Caco-2 (cell line): ENCODE data around the gene DEPDC5. TPM values are rescaled to one million over a fixed set of nuclear protein-coding genes. Genes with fewer than 3 reads are reported as not detected.

Experiments used
- BruUV-seq: library from RNA; stranded (reverse); fragments of 400-500 nt; replicated peaks from 2 replicates; lab custom pipeline; 2021; lab: Mats Ljungman, UMichigan
- CTCF ChIA-PET: fragments of 300-600 bp; sonication (Branson Sonifier 250); formaldehyde crosslinking; loops from one replicate; lab custom pipeline; 2022; ENCODE audit warnings: antibody characterized with exemption; lab: Charles Lee
- POLR2A ChIA-PET: fragments of 300-600 bp; sonication (Branson Sonifier 250); formaldehyde crosslinking; loops from one replicate; lab custom pipeline; 2022; ENCODE audit warnings: antibody characterized with exemption; lab: Charles Lee
- DNase-seq, 2 experiments: peaks; one replicate each; pipeline versions ENCODE4 v3.0.0 to v3.0.0-alpha.2; 2020 to 2022
- H3K27me3 ChIP-seq: replicated peaks from 2 replicates; pipeline ENCODE4 v1.6.0; 2011; ENCODE audit warnings: low read length; ENCODE audit not compliant: control insufficient read depth, insufficient read depth
- H3K36me3 ChIP-seq: 2 replicates; pipeline ENCODE4 v1.5.1; 2011; ENCODE audit warnings: low read length; ENCODE audit not compliant: control insufficient read depth, insufficient read depth
- H3K4me1 ChIP-seq: fragments of 250-450 bp; sonication (Bioruptor Pico); 2 replicates; pipeline ENCODE4 v1.5.1; 2020; ENCODE audit warnings: mild to moderate bottlenecking
- H3K4me3 ChIP-seq: 2 replicates; pipeline ENCODE4 v1.5.1; 2011; ENCODE audit warnings: low read depth, mild to moderate bottlenecking, control low read depth, low read length
- H3K9me3 ChIP-seq: fragments of 250-450 bp; sonication (Bioruptor Pico); 2 replicates; pipeline ENCODE4 v1.5.1; 2020; ENCODE audit warnings: mild to moderate bottlenecking, moderate library complexity
- H3K27ac Mint-ChIP-seq: one replicate; pipeline ENCODE4 v1.8.0; 2022; ENCODE audit warnings: mixed read lengths; ENCODE audit not compliant: unreplicated experiment
- H3K27me3 Mint-ChIP-seq: one replicate; pipeline ENCODE4 v1.8.0; 2022; ENCODE audit warnings: mixed read lengths; ENCODE audit not compliant: insufficient read depth, unreplicated experiment
- H3K36me3 Mint-ChIP-seq: one replicate; pipeline ENCODE4 v1.8.0; 2022; ENCODE audit warnings: mild to moderate bottlenecking, mixed read lengths; ENCODE audit not compliant: insufficient read depth, unreplicated experiment
- H3K4me1 Mint-ChIP-seq: one replicate; pipeline ENCODE4 v1.8.0; 2022; ENCODE audit warnings: low read depth, mixed read lengths; ENCODE audit not compliant: unreplicated experiment
- H3K4me3 Mint-ChIP-seq: one replicate; pipeline ENCODE4 v1.8.0; 2022; ENCODE audit warnings: mild to moderate bottlenecking, moderate library complexity, mixed read lengths; ENCODE audit not compliant: unreplicated experiment
- H3K9me3 Mint-ChIP-seq: one replicate; pipeline ENCODE4 v1.8.0; 2022; ENCODE audit warnings: mixed read lengths; ENCODE audit not compliant: unreplicated experiment
- intact Hi-C: fragments of 100-400 bp; cut with micrococcal nuclease; formaldehyde crosslinking; loops from one replicate; pipeline ENCODE4 v1.10.0; 2022; ENCODE audit not compliant: unreplicated experiment
- total RNA-seq: library from RNA; stranded (reverse); gene quantifications from 2 replicates; pipeline ENCODE4 v1.2.3, GENCODE V29; 2022
- TF ChIP-seq, protein P1 (sequence below), 2 experiments: fragments of 200-600 bp in 1 of 2; IDR thresholded peaks; 1 replicate in 1 of 2; 2 replicates in 1 of 2; pipeline versions ENCODE4 v1.5.1 to v1.8.0; 2011 to 2022; ENCODE audit warnings: antibody characterized with exemption in 1 of 2, control low read depth in 1 of 2, inconsistent platforms in 1 of 2, low read depth in 1 of 2, low read length in 1 of 2, mild to moderate bottlenecking in 1 of 2, moderate library complexity in 1 of 2; ENCODE audit not compliant: insufficient read depth in 1 of 2, severe bottlenecking in 1 of 2, unreplicated experiment in 1 of 2

Gene DEPDC5
- total RNA-seq, 1 experiment from 2014 or later: 19.4 TPM

DNA sequence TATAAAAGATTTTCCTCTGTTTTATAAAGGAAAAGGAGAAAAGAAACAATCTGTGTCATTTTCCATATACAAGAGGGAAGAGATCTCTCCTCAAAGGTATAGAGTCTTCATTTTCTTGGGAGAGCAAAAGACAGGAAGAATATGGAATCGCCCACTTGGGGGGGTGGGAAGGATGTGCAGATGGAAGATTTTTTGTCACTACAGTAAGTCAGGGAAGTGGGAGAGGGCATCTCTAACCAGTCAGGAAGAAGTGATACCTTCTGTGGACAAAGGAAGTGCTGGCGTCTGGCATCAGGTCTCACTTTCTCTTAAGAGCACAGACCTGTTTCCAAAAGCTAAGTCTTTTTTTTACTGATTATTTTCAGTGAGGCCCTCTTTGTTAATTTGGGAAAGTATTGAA lies 5.3 kb upstream of the DEPDC5 start:
- Mint-ChIP-seq H3K4me1 (peaks cover 7% of the 10 kb centered on the region), H3K9me3 (no peaks in the 10 kb centered on the region), H3K27me3 (no peaks in the 10 kb centered on the region), H3K36me3 (peaks cover 16% of the 10 kb centered on the region), H3K27ac (peak overlapping the region; percentile 87), H3K4me3 (peak overlapping the region; percentile 81)
- intact Hi-C loops: no loop called here
- H3K9me3 ChIP-seq: no peaks in the 10 kb centered on the region
- no peaks in the 10 kb centered on the region for H3K27me3 ChIP-seq
- POLR2A ChIA-PET: no interaction called here
- TF ChIP-seq, protein P1, sequence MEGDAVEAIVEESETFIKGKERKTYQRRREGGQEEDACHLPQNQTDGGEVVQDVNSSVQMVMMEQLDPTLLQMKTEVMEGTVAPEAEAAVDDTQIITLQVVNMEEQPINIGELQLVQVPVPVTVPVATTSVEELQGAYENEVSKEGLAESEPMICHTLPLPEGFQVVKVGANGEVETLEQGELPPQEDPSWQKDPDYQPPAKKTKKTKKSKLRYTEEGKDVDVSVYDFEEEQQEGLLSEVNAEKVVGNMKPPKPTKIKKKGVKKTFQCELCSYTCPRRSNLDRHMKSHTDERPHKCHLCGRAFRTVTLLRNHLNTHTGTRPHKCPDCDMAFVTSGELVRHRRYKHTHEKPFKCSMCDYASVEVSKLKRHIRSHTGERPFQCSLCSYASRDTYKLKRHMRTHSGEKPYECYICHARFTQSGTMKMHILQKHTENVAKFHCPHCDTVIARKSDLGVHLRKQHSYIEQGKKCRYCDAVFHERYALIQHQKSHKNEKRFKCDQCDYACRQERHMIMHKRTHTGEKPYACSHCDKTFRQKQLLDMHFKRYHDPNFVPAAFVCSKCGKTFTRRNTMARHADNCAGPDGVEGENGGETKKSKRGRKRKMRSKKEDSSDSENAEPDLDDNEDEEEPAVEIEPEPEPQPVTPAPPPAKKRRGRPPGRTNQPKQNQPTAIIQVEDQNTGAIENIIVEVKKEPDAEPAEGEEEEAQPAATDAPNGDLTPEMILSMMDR (IDR thresholded peaks at IDR 0.05; ENCODE audit: insufficient read depth in 1 of 2, low read depth in 1 of 2, low read length in 1 of 2, severe bottlenecking in 1 of 2, unreplicated experiment in 1 of 2): no peak
- DNase-seq: no peak
- H3K36me3 ChIP-seq: no peaks in the 10 kb centered on the region
- H3K4me1 ChIP-seq: peaks cover 29% of the 10 kb centered on the region
- H3K4me3 ChIP-seq: peak overlapping the region; percentile 54
- CTCF ChIA-PET: no interaction called here
- BruUV-seq: no TSS peak

DNA sequence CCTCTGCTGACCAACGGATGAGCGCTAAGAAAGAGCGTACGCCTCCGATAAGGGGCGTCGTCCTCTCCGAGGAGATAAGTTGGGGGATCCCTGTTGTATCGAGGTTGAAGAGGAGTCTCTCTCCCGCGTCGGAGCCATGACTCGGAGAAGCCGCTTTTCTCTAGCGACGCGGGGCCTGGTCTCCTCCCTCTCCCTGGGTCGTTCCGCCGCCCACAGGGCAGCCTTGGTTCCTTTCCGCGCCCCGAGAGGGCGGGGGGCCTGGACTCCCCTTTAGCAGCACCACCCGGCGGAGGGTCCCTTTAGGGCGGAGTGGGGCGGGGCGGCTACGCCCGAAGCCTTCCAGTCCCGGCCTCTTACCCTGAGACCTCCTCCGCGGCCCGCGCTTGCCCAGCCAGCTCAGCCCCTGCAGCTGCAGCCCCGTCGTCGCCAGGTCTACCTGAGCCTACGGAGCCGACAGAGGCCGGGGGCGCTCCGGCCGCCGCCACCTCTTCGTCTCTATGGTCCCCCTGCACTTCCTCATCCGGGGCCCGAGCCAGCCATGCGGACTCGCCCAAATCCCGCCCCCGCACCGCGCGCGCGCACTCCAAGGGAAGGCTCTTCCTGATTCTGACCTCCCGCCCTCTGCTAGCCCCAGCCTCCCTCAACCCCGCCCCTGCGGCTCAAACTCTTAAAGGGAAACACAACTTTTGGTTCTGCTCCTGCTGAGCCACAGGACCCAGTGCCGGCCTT lies 4.0 kb upstream of the DEPDC5 start, which contains the start of gene PRR14L:
PRR14L (minus strand) TSS at position 497 of the 729 bp plus-strand sequence. CDS start 11,272 bp downstream, outside the sequence.
- H3K27me3 Mint-ChIP-seq: no peaks in the 10 kb centered on the region
- H3K4me3 Mint-ChIP-seq: peak within 1 kb of the TSS; percentile 81
- Histone ChIP-seq H3K4me1 (peaks cover 35% of the 10 kb centered on the region), H3K27me3 (no peaks in the 10 kb centered on the region), H3K36me3 (no peaks in the 10 kb centered on the region), H3K9me3 (no peaks in the 10 kb centered on the region), H3K4me3 (peak within 1 kb of the TSS; percentile 54)
- TF ChIP-seq, protein P1 (IDR thresholded peaks at IDR 0.05; ENCODE audit: insufficient read depth in 1 of 2, low read depth in 1 of 2, low read length in 1 of 2, severe bottlenecking in 1 of 2, unreplicated experiment in 1 of 2): peak in 1 of 2 experiments; percentile 21
- no peaks in the 10 kb centered on the region for H3K9me3 Mint-ChIP-seq
- no TSS peak for BruUV-seq
- ChIA-PET CTCF (interaction anchor here (0.9 kb wide), 1 partner anchor 73 kb away, joined by 3 read pairs; no protein-coding TSS in a partner anchor), POLR2A (interaction anchor here (0.5 kb wide), 2 partner anchors 14 to 638 kb away, joined by 4 to 10 read pairs; no protein-coding TSS in a partner anchor)
- peaks cover 13% of the 10 kb centered on the region for H3K4me1 Mint-ChIP-seq
- peak; percentile 96 to 98 for DNase-seq
- peak within 1 kb of the TSS; percentile 87 for H3K27ac Mint-ChIP-seq
- peaks cover 20% of the 10 kb centered on the region for H3K36me3 Mint-ChIP-seq
- intact Hi-C loops: no loop called here

DNA sequence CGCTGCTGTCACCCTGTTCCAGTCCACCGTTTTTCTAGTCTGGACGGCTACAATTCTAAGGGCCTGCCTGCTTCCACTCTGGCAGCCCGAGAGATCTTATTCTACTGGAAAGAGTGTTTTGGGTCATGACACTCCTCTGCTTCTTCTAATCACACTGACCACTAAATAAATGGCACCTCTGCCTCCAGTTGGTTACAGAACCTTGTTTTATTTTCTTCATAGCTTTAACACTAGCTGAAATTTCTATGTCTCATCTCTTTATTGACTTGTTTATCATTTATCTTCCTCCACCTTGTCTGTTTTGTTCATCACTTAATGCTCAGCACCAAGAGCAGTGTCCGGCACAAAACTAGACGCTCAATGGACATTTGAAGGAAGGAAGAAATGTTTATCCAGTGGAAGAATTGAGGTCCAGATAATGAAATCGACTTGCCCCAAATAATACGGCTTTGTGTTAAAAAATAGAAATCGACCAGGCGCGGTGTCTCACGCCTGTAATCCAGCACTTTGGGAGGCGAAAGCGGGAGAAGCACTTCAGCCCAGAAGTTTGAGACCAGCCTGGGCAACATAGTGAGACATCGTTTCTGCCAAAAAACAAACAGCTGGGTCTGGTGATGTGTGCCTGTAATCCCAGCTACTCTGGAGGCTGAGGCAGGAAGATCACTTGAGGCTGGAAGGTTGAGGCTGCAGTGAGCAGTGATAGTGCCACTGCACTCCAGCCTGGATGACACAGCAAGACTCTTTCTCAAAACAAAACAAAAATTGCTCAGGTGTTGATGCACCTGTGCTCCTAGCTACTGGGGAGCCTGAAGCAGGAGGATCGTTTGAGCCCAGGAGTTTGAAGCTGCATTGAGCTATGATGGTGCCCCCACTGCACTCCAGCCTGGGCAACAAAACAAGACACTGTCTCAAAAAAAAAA lies 3.2 kb upstream of the DEPDC5 start:
- Histone ChIP-seq H3K36me3 (no peaks in the 10 kb centered on the region), H3K27me3 (no peaks in the 10 kb centered on the region), H3K9me3 (no peaks in the 10 kb centered on the region), H3K4me3 (peak overlapping the region; percentile 20; the same call in 1 of the 2 replicates), H3K4me1 (peaks cover 37% of the 10 kb centered on the region)
- ChIA-PET CTCF (no interaction called here), POLR2A (no interaction called here)
- H3K4me1 Mint-ChIP-seq: peaks cover 21% of the 10 kb centered on the region
- DNase-seq: no peak
- H3K4me3 Mint-ChIP-seq: peak overlapping the region; percentile 81
- peaks cover 20% of the 10 kb centered on the region for H3K36me3 Mint-ChIP-seq
- H3K27me3 Mint-ChIP-seq: no peaks in the 10 kb centered on the region
- intact Hi-C loops: no loop called here
- TF ChIP-seq, protein P1 (IDR thresholded peaks at IDR 0.05; ENCODE audit: insufficient read depth in 1 of 2, low read depth in 1 of 2, low read length in 1 of 2, severe bottlenecking in 1 of 2, unreplicated experiment in 1 of 2): no peak
- no TSS peak for BruUV-seq
- H3K9me3 Mint-ChIP-seq: no peaks in the 10 kb centered on the region
- H3K27ac Mint-ChIP-seq: peak overlapping the region; percentile 87
